Left cardiac atrium (tissue), 4 donors: ENCODE measurements around the gene OR2J2. TPM values are rescaled to one million over a fixed set of nuclear protein-coding genes. Genes with fewer than 3 reads are reported as not detected.
"Not testable (repeated sequence)": the region's sequence is repeated elsewhere in the genome, so short reads cannot be mapped to it uniquely, and the experiment has no call there.

ENCODE experiments used
- ATAC-seq, 2 donors: fragments of 200-7000 bp; cut with Tn5 transposase; one replicate each; pipeline ENCODE4 v1.9.1; 2020; ENCODE audit warnings: mild to moderate bottlenecking in 2 of 2, moderate library complexity in 2 of 2
- DNase-seq: peaks from one replicate; pipeline ENCODE4 v3.0.0-alpha.2; 2020
- intact Hi-C, 2 donors: fragments of 100-400 bp; cut with DNase I; formaldehyde crosslinking; loops; one replicate each; pipeline versions ENCODE4 v1.14.1 to v1.15.1; 2022 to 2023
- total RNA-seq, 2 donors: library from RNA; stranded (reverse); fragmentation: NEBNext Ultra II Directional; extraction: Animal tissue kit (Norgen Biotek cat#: 25700); gene quantifications; one replicate each; pipeline ENCODE4 v1.2.1, GENCODE V29; 2021
- donor health status: DM: no; HTN: yes; CAD: no.
- donor health status: DM: no; HTN: yes; CAD: no; lungs with severe emphysema.
- donor health status: DM: yes; HTN: yes; CAD: no.
- donor health status: Dilated cardiomyopathy.

OR2J2 gene
- total RNA-seq, 2 donors from 2014 or later, result not detected

DNA sequence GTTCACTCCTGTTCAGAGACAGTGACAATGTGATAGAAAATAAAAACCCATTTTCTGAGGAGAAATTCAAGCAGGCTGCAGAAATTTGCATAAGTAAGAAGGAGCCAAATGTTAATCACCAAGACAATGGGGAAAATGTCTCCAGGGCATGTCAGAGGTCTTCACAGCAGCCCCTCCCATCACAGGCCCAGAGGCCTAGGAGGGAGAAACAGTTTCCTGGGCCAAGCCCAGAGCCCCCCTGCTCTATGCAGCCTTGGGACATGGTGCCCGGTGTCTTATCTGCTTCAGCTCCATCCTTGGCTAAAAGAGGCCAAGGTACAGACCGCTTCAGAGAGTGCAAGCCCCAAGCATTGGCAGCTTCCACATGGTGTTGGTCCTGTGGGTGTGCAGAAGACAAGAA, 46.5 kb downstream of the OR2J2 start:
- intact Hi-C loops, ATAC-seq, DNase-seq: not testable (repeated sequence)

DNA sequence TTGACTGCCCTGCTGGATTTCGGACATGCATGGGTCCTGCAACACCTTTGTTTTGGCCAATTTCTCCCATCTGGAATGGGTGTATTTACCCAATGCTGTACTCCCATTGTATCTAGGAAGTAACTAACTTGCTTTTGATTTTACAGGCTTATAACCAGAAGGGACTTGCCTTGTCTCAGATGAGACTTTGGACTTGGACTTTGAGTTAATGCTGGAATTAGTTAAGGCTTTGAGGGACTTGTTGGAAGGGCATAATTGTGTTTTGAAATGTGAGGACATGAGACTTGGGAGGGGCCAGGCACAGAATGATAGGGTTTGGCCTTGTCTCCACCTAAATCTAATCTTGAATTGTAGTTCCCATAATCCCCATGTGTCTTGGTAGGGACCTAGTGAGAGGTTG, 47.3 kb downstream of the OR2J2 start:
- DNase-seq, intact Hi-C loops, ATAC-seq: not testable (repeated sequence)

Other genes starting within 250 kb of the OR2J2 start
- 10 to 100 TPM; 20.7 to 25.3 TPM for gene TRIM27, start 246.9 kb upstream of the OR2J2 start, total RNA-seq
- gene ZNF311, start 165.6 kb upstream of the OR2J2 start, total RNA-seq, result under 1 TPM; 0.37 to 0.68 TPM
- gene OR2W1, start 125.7 kb upstream of the OR2J2 start, total RNA-seq, result not detected
- gene OR2B3, start 83.6 kb upstream of the OR2J2 start, total RNA-seq, result not detected
- gene OR2J1, start 71.4 kb upstream of the OR2J2 start, total RNA-seq, result not detected
- gene OR2J3, start 62.8 kb upstream of the OR2J2 start, total RNA-seq, result not detected
- gene OR14J1, start 130.8 kb downstream of the OR2J2 start, total RNA-seq, result not detected
- gene OR5V1, start 198.0 kb downstream of the OR2J2 start, total RNA-seq, result not detected
- gene OR12D3, start 204.4 kb downstream of the OR2J2 start, total RNA-seq, result not detected
- not detected for gene OR12D2, start 224.7 kb downstream of the OR2J2 start, total RNA-seq
- gene OR12D1, start 244.0 kb downstream of the OR2J2 start, total RNA-seq, result not detected